ENCODE results near the gene MDM2. TPM values are rescaled to one million over a fixed set of nuclear protein-coding genes. Genes with fewer than 3 reads are reported as not detected.

Gene MDM2
- total and polyA plus RNA-seq, 2 of the 13 experiments (the other 11 are each of a cell fraction or from before 2014, with no cell fraction given): 29.3 to 314 TPM

GRCh38 chr12:68776976-68777610 is 30.9 kb upstream of the MDM2 start:
- Histone ChIP-seq H4K20me1 (ENCODE audit: insufficient read depth, low read length) (no peaks in the 10 kb centered on the region), H3K4me1 (ENCODE audit: insufficient read depth, low read length) (peaks cover 11% of the 10 kb centered on the region), H3K27ac (ENCODE audit: extremely low read length, insufficient read depth, low read length) (no peak overlapping the region), H3K36me3 (replicated peaks in 1 of 2; ENCODE audit: control insufficient read depth in 1 of 2, insufficient read depth in 2 of 2, low read length in 2 of 2) (no peaks in the 10 kb centered on the region; a peak in 3 of 5 replicates), H3K9me3 (ENCODE audit: low read length) (no peaks in the 10 kb centered on the region), H3K4me2 (ENCODE audit: low read depth, low read length) (no peak overlapping the region), H3K27me3 (ENCODE audit: control insufficient read depth in 1 of 2, insufficient read depth in 2 of 2, low read length in 2 of 2) (no peaks in the 10 kb centered on the region), H2AFZ (ENCODE audit: low read length) (no peak overlapping the region), H3K9ac (ENCODE audit: insufficient read depth, low read depth, low read length) (no peak overlapping the region), H3K79me2 (ENCODE audit: insufficient read depth, low read length) (no peaks in the 10 kb centered on the region), H3K4me3 (replicated peaks in 1 of 3; ENCODE audit: insufficient read depth in 1 of 3, low read depth in 2 of 3, low read length in 3 of 3) (no peak overlapping the region)
- intact Hi-C loops (cut with micrococcal nuclease; ENCODE audit: unreplicated experiment): no loop called here
- ATAC-seq (no peak), DNase-seq (ENCODE audit: low spot score) (no peak), FAIRE-seq (no peak)
- in situ Hi-C loops (cut with HindIII; ENCODE audit: extremely low pct_ligation_motif_present, low pct_unique_long_range_greater_than_20kb): no loop called here
- BruUV-seq (replicated peaks): no TSS peak
- WGBS (ENCODE audit: low lambda C conversion rate): 98% methylated on average over 5 of the region's 5 CpGs
- ChIA-PET CTCF (ENCODE audit: low intra/inter-chr PET ratio, low total read pairs) (no interaction called here), POLR2A (no interaction called here)
- no peak for TF ChIP-seq ZSCAN21 (CRISPR knock-in tag; IDR thresholded peaks at IDR 0.05; ENCODE audit: borderline replicate concordance)
- no peak for TF ChIP-seq POLR2AphosphoS5 (IDR thresholded peaks at IDR 0.05; ENCODE audit: low read depth, low read length)
- TF ChIP-seq, protein P1, sequence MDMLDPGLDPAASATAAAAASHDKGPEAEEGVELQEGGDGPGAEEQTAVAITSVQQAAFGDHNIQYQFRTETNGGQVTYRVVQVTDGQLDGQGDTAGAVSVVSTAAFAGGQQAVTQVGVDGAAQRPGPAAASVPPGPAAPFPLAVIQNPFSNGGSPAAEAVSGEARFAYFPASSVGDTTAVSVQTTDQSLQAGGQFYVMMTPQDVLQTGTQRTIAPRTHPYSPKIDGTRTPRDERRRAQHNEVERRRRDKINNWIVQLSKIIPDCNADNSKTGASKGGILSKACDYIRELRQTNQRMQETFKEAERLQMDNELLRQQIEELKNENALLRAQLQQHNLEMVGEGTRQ (IDR thresholded peaks at IDR 0.05; ENCODE audit: low read depth, low read length): no peak
- TF ChIP-seq, protein P1 (CRISPR knock-in tag; IDR thresholded peaks at IDR 0.05; ENCODE audit: borderline replicate concordance): no peak
- no peak for TF ChIP-seq GMEB1 (CRISPR knock-in tag; IDR thresholded peaks at IDR 0.05; ENCODE audit: borderline replicate concordance)
- no peak for TF ChIP-seq SCMH1 (CRISPR knock-in tag; IDR thresholded peaks at IDR 0.05; ENCODE audit: borderline replicate concordance)
- no peak for TF ChIP-seq THAP11 (CRISPR knock-in tag; IDR thresholded peaks at IDR 0.05)
- TF ChIP-seq PREB (CRISPR knock-in tag; IDR thresholded peaks at IDR 0.05): no peak
- no peak for TF ChIP-seq POLR2AphosphoS2 (IDR thresholded peaks at IDR 0.05; ENCODE audit: low read depth, low read length)
- TF ChIP-seq ZNF251 (CRISPR knock-in tag; IDR thresholded peaks at IDR 0.05): no peak
- TF ChIP-seq HOXA9 (CRISPR knock-in tag; IDR thresholded peaks at IDR 0.05; ENCODE audit: borderline replicate concordance): no peak
- TF ChIP-seq, protein P2, sequence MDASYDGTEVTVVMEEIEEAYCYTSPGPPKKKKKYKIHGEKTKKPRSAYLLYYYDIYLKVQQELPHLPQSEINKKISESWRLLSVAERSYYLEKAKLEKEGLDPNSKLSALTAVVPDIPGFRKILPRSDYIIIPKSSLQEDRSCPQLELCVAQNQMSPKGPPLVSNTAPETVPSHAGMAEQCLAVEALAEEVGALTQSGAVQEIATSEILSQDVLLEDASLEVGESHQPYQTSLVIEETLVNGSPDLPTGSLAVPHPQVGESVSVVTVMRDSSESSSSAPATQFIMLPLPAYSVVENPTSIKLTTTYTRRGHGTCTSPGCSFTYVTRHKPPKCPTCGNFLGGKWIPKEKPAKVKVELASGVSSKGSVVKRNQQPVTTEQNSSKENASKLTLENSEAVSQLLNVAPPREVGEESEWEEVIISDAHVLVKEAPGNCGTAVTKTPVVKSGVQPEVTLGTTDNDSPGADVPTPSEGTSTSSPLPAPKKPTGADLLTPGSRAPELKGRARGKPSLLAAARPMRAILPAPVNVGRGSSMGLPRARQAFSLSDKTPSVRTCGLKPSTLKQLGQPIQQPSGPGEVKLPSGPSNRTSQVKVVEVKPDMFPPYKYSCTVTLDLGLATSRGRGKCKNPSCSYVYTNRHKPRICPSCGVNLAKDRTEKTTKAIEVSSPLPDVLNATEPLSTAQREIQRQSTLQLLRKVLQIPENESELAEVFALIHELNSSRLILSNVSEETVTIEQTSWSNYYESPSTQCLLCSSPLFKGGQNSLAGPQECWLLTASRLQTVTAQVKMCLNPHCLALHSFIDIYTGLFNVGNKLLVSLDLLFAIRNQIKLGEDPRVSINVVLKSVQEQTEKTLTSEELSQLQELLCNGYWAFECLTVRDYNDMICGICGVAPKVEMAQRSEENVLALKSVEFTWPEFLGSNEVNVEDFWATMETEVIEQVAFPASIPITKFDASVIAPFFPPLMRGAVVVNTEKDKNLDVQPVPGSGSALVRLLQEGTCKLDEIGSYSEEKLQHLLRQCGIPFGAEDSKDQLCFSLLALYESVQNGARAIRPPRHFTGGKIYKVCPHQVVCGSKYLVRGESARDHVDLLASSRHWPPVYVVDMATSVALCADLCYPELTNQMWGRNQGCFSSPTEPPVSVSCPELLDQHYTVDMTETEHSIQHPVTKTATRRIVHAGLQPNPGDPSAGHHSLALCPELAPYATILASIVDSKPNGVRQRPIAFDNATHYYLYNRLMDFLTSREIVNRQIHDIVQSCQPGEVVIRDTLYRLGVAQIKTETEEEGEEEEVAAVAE (CRISPR knock-in tag; IDR thresholded peaks at IDR 0.05; ENCODE audit: borderline replicate concordance): no peak
- no peak for TF ChIP-seq ZSCAN30 (CRISPR knock-in tag; IDR thresholded peaks at IDR 0.05)

Data from HepG2 (cell line).